HCT116 (cell line): ENCODE results near the gene LCN10. TPM values are rescaled to one million over a fixed set of nuclear protein-coding genes. Genes with fewer than 3 reads are reported as not detected.

Source experiments
- ATAC-seq: fragments of 200-7000 bp; cut with Tn5 transposase; 2 replicates; pipeline ENCODE4 v1.9.1; 2020; ENCODE audit warnings: mild to moderate bottlenecking, moderate library complexity
- BruUV-seq: library from RNA; stranded (reverse); fragments of 400-500 nt; replicated peaks from 2 replicates; lab custom pipeline; 2021; lab: Mats Ljungman, UMichigan
- CTCF ChIA-PET: fragments of 300-600 bp; sonication (Branson Sonifier 250); formaldehyde crosslinking; loops from one replicate; lab custom pipeline; 2021; ENCODE audit warnings: antibody characterized with exemption; lab: Charles Lee
- POLR2A ChIA-PET: fragments of 300-600, 350-600 bp; sonication (Branson Sonifier 250); formaldehyde crosslinking; loops from one replicate; lab custom pipeline; 2021; ENCODE audit warnings: antibody characterized with exemption; lab: Charles Lee
- RAD21 ChIA-PET, 2 experiments: fragments of 300-600 bp; sonication (Branson Sonifier 250); formaldehyde crosslinking; loops; one replicate each; lab custom pipeline; 2023; ENCODE audit warnings: low total read pairs in 2 of 2; ENCODE audit not compliant: uncharacterized antibody in 2 of 2, unreplicated experiment in 2 of 2, low non-redundant PET in 1 of 2; lab: Charles Lee
- DNase-seq: peaks from one replicate; pipeline ENCODE4 v3.0.0-alpha.2; 2010; ENCODE audit warnings: low read depth, low spot score
- H2AFZ ChIP-seq: fragments of 200-600 bp; shearing (Covaris generic), sonication (generic); 2 replicates; pipeline ENCODE4 v1.6.1; 2017; ENCODE audit warnings: low read depth, mixed run types, mixed read lengths, antibody characterized with exemption, low read length; ENCODE audit not compliant: poor library complexity, severe bottlenecking
- H3K27ac ChIP-seq: 2 replicates; pipeline ENCODE4 v1.5.1; 2012; ENCODE audit warnings: low read depth, low read length
- H3K27me3 ChIP-seq: fragments of 200-600 bp; sonication (generic); 2 replicates; pipeline ENCODE4 v1.6.1; 2016; ENCODE audit warnings: mixed run types, low read length, mixed read lengths; ENCODE audit not compliant: insufficient read depth
- H3K36me3 ChIP-seq, 2 experiments: fragments of 200-500 bp in 1 of 2; fragments of 200-600 bp in 1 of 2; sonication (Bioruptor generic) in 1 of 2; sonication (generic) in 1 of 2; 2 replicates each; pipeline versions ENCODE4 v1.5.1 to v1.6.1; 2014 to 2016; ENCODE audit warnings: low read length in 2 of 2, inconsistent platforms in 1 of 2, mixed read lengths in 1 of 2, mixed run types in 1 of 2; ENCODE audit not compliant: insufficient read depth in 2 of 2, control insufficient read depth in 1 of 2
- H3K4me1 ChIP-seq, 2 experiments: fragments of 200-600 bp in 1 of 2; sonication (generic) in 1 of 2; 2 replicates each; pipeline versions ENCODE4 v1.5.1 to v1.6.1; 2012 to 2017; ENCODE audit warnings: low read length in 2 of 2, inconsistent platforms in 1 of 2, mild to moderate bottlenecking in 1 of 2, mixed read lengths in 1 of 2, mixed run types in 1 of 2, moderate library complexity in 1 of 2; ENCODE audit not compliant: insufficient read depth in 2 of 2, control insufficient read depth in 1 of 2
- H3K4me2 ChIP-seq: fragments of 200-600 bp; sonication (generic); 2 replicates; pipeline ENCODE4 v1.6.1; 2017; ENCODE audit warnings: mixed run types, low read length, mixed read lengths
- H3K4me3 ChIP-seq, 2 experiments: fragments of 200-600 bp in 1 of 2; sonication (generic) in 1 of 2; replicated peaks in 1 of 2; 2 replicates each; pipeline ENCODE4 v1.5.1; 2011 to 2016; ENCODE audit warnings: low read length in 2 of 2, control low read depth in 1 of 2, low read depth in 1 of 2, mild to moderate bottlenecking in 1 of 2, mixed read lengths in 1 of 2, mixed run types in 1 of 2
- H3K79me2 ChIP-seq: fragments of 200-600 bp; sonication (generic); 2 replicates; pipeline ENCODE4 v1.6.1; 2017; ENCODE audit warnings: mild to moderate bottlenecking, mixed run types, low read length, moderate library complexity, mixed read lengths; ENCODE audit not compliant: insufficient read depth
- H3K9ac ChIP-seq: fragments of 200-600 bp; sonication (generic); 2 replicates; pipeline ENCODE4 v1.6.1; 2016; ENCODE audit warnings: low read length, mixed read lengths
- H3K9me2 ChIP-seq: fragments of 200-600 bp; sonication (generic), shearing (Covaris generic); 2 replicates; pipeline ENCODE4 v1.6.1; 2017; ENCODE audit warnings: mixed run types, mild to moderate bottlenecking, moderate library complexity; ENCODE audit not compliant: insufficient read depth
- H3K9me3 ChIP-seq, 2 experiments: fragments of 200-500 bp in 1 of 2; fragments of 200-600 bp in 1 of 2; sonication (Bioruptor generic) in 1 of 2; sonication (generic) in 1 of 2; 2 replicates each; pipeline ENCODE4 v1.6.1; 2014 to 2017; ENCODE audit warnings: low read length in 2 of 2, mixed read lengths in 2 of 2, inconsistent platforms in 1 of 2, low read depth in 1 of 2, mild to moderate bottlenecking in 1 of 2, mixed run types in 1 of 2, moderate library complexity in 1 of 2; ENCODE audit not compliant: control insufficient read depth in 1 of 2, insufficient read depth in 1 of 2
- H4K20me1 ChIP-seq: fragments of 200-600 bp; sonication (generic), shearing (Covaris generic); 2 replicates; pipeline ENCODE4 v1.6.1; 2017; ENCODE audit warnings: mixed run types, mild to moderate bottlenecking, moderate library complexity; ENCODE audit not compliant: insufficient read depth
- ELF1 ChIP-seq: IDR thresholded peaks from 2 replicates; pipeline ENCODE4 v1.6.1; 2012; ENCODE audit warnings: low read depth, borderline replicate concordance
- EZH2 ChIP-seq: fragments of 200-600 bp; sonication (generic); IDR thresholded peaks from 2 replicates; pipeline ENCODE4 v1.6.1; 2017; ENCODE audit warnings: antibody characterized with exemption, mixed run types
- JUND ChIP-seq: IDR thresholded peaks from 2 replicates; pipeline ENCODE4 v1.6.1; 2012
- MAX ChIP-seq: IDR thresholded peaks from 2 replicates; pipeline ENCODE4 v1.6.1; 2012
- POLR2A ChIP-seq: IDR thresholded peaks from 2 replicates; pipeline ENCODE4 v1.7.0; 2011; ENCODE audit warnings: borderline replicate concordance; ENCODE audit not compliant: insufficient read depth, insufficient read length; ENCODE audit errors: extremely low read depth
- POLR2AphosphoS5 ChIP-seq: IDR thresholded peaks from 2 replicates; pipeline ENCODE4 v1.6.1; 2011; ENCODE audit warnings: mild to moderate bottlenecking, low read depth, low read length, moderate library complexity
- RAD21 ChIP-seq: IDR thresholded peaks from 2 replicates; pipeline ENCODE4 v1.6.1; 2012; ENCODE audit warnings: low read depth, mild to moderate bottlenecking
- REST ChIP-seq: IDR thresholded peaks from 2 replicates; pipeline ENCODE4 v1.6.1; 2012; ENCODE audit warnings: low read depth
- SP1 ChIP-seq: IDR thresholded peaks from 2 replicates; pipeline ENCODE4 v1.6.1; 2012; ENCODE audit warnings: low read depth
- YY1 ChIP-seq: IDR thresholded peaks from 2 replicates; pipeline ENCODE4 v1.6.1; 2011; ENCODE audit warnings: low read length, low read depth, moderate library complexity, mild to moderate bottlenecking; ENCODE audit not compliant: insufficient replicate concordance; ENCODE audit errors: extremely low read depth
- ZBTB33 ChIP-seq: IDR thresholded peaks from 2 replicates; pipeline ENCODE4 v1.6.1; 2011; ENCODE audit warnings: mild to moderate bottlenecking, low read length, moderate library complexity; ENCODE audit not compliant: insufficient replicate concordance; ENCODE audit errors: extremely low read depth
- ZFX ChIP-seq: fragments of 450-650 bp; IDR thresholded peaks from 2 replicates; pipeline ENCODE4 v1.6.1; 2017
- ZNF274 ChIP-seq: fragments of 200-500 bp; sonication (Bioruptor generic); IDR thresholded peaks from 2 replicates; pipeline ENCODE4 v1.6.1; 2014; ENCODE audit warnings: mild to moderate bottlenecking, low read depth, low read length, inconsistent platforms
- intact Hi-C: fragments of 100-400 bp; cut with micrococcal nuclease; formaldehyde crosslinking; loops from 2 replicates; pipeline ENCODE4 v1.10.0; 2022
- total RNA-seq: library from RNA; stranded (reverse); gene quantifications from one replicate; pipeline ENCODE4 v1.2.1, GENCODE V29; 2021; ENCODE audit not compliant: unreplicated experiment

LCN10 gene
- total RNA-seq, 1 experiment from 2014 or later, result not detected

- Histone ChIP-seq H3K27me3 (no peaks in the 10 kb centered on the region), H3K4me2 (no peak overlapping the region), H4K20me1 (no peaks in the 10 kb centered on the region), H3K9ac (no peak overlapping the region), H2AFZ (no peak overlapping the region), H3K4me3 (no peak overlapping the region), H3K27ac (no peak overlapping the region; the same call in 1 of the 2 replicates), H3K4me1 (peaks cover 13 to 30% of the 10 kb centered on the region in 2 experiments; a peak in 3 of 4 replicates), H3K9me3 (no peaks in the 10 kb centered on the region), H3K9me2 (no peaks in the 10 kb centered on the region), H3K79me2 (no peaks in the 10 kb centered on the region), H3K36me3 (no peaks in the 10 kb centered on the region)
- intact Hi-C loops, result no loop called here
- DNase-seq, result no peak
- TF ChIP-seq EZH2 (no peak), ZBTB33 (no peak), JUND (no peak), POLR2A (no peak), ELF1 (no peak), REST (no peak), ZFX (no peak), YY1 (no peak), POLR2AphosphoS5 (no peak), MAX (no peak), SP1 (no peak), ZNF274 (no peak), RAD21 (no peak)
- BruUV-seq, result no TSS peak
- ChIA-PET CTCF (interaction anchor here (0.7 to 0.9 kb wide), 2 partner anchors 34 to 266 kb away, joined by 3 read pairs; no protein-coding TSS in a partner anchor), POLR2A (interaction anchor here (0.6 to 0.7 kb wide), 2 partner anchors 8 to 36 kb away, joined by 3 to 4 read pairs; no protein-coding TSS in a partner anchor), RAD21 (no interaction called here)
- no peak for ATAC-seq
Measured at GRCh38 chr9:136763649-136764035, 20.9 kb upstream of the LCN10 start.
